Activated CD4-positive, CD25-positive, alpha-beta regulatory T cell treated with anti-CD3 and anti-CD28 coated beads, Interleukin-2, amount 50 U/mL, for 24 hours (primary cell): Measurements from ENCODE around the gene NDUFS4.
"Not testable (repeated sequence)": the region's sequence is repeated elsewhere in the genome, so short reads cannot be mapped to it uniquely, and the experiment has no call there.

Source experiments
- ATAC-seq, 2 donors: fragments of 150-1000 bp; cut with Tn5 transposase; one replicate each; pipeline ENCODE4 v1.10.0; 2021; ENCODE audit warnings: mild to moderate bottlenecking in 1 of 2, moderate library complexity in 1 of 2

The NDUFS4 gene

DNA sequence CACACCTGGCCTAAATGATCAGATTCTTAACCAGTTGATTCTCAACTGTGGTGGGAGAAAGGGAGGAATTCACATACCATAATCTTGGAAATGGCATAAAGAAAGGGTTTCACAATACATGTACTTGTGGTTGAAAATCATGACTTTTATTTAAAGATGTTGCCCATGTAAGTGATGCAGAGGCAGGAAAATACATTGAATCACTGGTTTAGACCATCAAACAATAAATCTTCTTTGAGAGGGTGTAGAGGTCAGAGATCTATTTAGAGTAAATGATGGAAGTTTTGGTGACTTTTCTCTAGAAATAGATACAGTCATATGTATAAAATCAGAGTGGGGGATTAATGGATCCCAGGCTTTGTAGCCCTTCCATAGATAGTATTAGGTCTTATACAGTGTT is 15.4 kb downstream of the NDUFS4 start:
- ATAC-seq: no peak

GRCh38 chr5:53576674-53577073 is 16.2 kb downstream of the NDUFS4 start:
- no peak for ATAC-seq

DNA sequence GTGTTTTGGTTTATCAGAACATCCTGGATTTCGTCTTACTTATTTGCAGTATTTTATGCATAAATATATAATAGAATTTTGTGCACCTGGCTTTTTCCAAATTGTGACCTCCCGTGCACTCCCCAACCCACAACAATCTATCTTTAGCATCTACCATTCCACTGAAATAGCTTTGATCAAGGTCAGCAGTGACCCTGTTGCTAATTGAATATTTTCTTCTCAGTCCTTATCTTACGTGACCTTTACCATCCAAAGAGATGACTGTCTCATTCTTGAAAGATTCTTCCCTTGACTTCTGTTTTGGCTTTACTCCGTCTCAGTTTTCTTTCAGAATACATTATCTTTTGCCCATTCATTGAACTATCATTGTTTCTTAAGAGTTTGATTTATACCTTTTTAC is 18.4 kb downstream of the NDUFS4 start:
- no peak for ATAC-seq

DNA sequence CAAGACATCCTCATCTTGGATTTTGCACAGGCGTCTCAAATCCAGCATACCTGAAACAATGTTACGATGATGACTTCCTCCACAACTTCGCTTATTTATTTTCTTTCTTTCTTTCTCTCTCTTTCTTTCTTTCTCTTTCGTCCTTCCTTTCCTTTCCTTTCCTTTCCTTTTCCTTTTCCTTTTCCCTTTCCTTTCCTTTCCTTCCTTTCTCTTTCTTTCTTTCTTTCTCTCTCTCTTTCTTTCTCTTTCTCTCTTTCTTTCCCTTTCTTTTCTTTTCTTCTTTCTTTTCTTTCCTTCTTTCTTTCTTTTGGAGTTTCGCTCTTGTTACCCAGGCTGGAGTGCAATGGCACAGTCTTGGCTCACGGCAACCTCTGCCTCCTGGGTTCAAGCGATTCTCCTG is 20.1 kb downstream of the NDUFS4 start:
- no peak for ATAC-seq

DNA sequence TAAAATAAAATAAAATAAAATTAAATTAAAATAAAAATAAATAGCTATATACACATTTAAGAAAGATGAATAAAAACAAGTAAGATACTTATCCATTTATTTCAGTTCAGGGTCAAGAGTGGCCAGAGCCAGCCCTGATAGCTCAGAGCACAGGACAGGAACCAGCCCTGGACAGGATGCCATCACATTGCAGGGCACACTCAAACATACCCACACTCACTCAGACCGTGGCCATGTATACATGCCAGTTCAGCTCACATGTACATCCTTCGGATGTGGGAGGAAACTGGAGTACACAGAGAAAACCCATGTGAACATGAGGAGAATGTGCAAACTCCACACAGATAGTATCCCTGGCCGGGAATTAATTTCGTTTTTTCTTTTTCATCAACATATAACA is 21.8 kb downstream of the NDUFS4 start:
- no peak for ATAC-seq

GRCh38 chr5:53590759-53591158 is 30.3 kb downstream of the NDUFS4 start:
- ATAC-seq: no peak

- ATAC-seq: no peak
Measured at GRCh38 chr5:53594419-53594818, 34.0 kb downstream of the NDUFS4 start.

DNA sequence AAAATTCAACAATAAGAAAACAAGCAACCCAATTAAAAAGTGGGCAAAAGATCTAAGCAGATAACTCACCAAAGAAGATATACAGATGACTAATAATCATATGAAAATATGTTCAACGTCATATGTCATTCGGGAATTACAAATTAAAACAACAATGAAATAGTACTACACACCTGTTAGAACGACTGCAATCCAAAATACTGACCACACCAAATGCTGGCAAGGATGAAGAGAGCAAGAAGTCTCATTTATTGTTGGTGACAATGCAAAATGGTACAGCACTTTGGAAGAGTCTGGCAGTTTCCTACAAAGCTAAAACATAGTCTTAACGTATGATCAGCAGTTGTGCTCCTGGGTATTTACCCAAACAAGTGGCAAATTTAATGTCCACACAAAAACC is 37.5 kb downstream of the NDUFS4 start:
- no peak for ATAC-seq

GRCh38 chr5:53601570-53601969 is 41.1 kb downstream of the NDUFS4 start:
- no peak for ATAC-seq

GRCh38 chr5:53603009-53603687 is 42.7 kb downstream of the NDUFS4 start:
- no peak for ATAC-seq

GRCh38 chr5:53604309-53604708 is 43.9 kb downstream of the NDUFS4 start:
- ATAC-seq: no peak

DNA sequence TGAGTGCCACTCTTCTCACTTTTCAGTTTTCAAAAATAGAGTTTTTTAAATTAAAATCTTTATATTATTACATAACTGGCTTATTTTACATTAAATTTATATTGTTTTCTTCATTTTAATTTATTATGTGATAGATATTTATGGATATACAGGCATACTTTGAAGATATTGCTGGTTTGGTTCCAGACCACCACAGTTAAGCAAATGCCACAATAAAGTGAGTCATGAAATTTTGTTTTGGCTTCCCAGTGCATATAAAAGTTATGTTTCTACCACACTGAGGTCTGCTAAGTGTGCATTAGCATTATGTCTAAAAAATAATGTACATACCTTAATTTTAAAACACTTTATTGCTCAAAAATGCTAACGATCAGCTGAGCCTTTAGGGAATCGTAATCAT is 47.4 kb downstream of the NDUFS4 start:
- no peak for ATAC-seq

GRCh38 chr5:53608897-53609296 is 48.5 kb downstream of the NDUFS4 start:
- not testable (repeated sequence) for ATAC-seq

GRCh38 chr5:53613061-53613460 is 52.6 kb downstream of the NDUFS4 start:
- ATAC-seq: no peak

DNA sequence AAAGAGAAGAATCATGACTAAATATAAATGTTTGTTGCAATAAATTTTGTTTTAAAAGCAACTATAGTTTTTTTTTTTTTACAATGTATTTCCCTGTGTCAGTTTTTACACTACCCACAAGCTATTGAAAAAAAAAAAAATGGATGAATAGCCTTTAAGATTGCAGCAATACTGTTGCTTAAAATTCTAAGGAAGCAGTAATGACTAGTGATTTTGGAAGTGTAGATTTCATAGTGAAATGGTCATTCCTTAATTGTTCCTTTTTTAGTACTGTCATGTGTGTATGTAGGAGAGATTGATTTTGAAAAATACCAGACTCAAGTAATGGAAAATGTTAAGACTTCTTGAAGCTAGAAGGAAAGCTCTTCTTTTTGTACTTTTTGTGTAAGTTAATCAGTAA is 53.1 kb downstream of the NDUFS4 start:
- no peak for ATAC-seq

DNA sequence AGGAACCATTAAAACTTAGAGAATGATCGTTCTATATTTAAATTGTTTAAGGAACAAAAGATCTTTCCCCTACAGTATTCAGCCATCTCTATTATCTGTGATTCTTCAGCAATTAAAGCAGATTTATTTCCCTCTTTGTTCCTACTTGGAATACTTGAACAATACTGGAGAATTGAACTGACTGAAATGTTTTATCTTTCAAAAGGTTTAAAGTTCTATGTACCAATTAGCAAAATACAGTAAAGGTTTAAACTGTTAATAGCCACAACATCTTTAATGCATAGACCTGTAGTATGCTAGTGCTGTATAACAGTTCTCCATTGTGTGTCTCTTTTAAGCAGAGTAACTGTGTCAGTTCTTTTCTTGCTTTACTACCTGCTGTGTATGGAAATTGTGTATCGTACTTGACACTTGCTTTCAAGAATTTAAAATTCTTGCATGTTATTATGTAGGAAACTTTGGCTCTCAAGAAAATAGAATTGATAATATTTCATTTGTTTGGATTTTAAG is 54.0 kb downstream of the NDUFS4 start:
- no peak for ATAC-seq

- ATAC-seq: no peak
Measured at GRCh38 chr5:53616939-53617549, 56.6 kb downstream of the NDUFS4 start.

DNA sequence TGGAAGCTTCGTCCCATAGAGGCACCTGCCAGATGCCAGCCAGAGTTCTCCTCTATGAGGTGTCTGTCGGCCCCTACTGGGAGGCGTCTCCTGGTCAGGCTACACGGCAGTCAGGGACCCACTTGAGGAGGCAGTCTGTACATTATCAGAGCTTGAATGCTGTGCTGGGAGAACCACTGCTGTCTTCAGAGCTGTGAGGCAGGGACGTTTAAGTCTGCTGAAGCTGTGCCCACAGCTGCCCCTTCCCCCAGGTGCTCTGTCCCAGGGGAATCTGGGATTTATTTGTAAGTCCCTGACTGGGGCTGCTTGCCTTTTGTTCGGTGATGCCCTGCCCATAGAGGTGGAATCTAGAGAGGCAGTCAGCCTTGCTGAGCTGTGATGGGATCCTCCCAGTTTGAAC is 70.8 kb downstream of the NDUFS4 start:
- no peak for ATAC-seq

DNA sequence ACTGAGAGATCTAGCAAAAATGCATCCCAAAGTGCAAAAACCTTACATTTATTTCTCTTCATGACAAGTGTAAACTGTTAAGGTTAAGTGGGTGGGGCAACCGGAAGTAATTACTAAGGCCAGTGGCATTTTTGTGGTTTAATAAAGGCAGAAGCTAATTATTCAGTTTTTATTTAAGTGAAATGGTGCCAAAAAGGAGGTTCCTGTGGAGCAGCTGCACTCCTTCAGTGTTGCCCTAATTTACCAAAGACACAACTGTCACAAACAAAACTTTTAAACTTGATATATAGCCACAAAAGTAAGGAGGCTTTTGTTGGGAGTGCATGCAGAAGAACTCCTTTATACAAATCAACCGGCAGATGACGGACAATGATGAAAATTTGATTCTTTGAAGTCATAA is 81.6 kb downstream of the NDUFS4 start:
- ATAC-seq: no peak

- ATAC-seq: no peak
Measured at GRCh38 chr5:53643445-53643844, 83.0 kb downstream of the NDUFS4 start.

DNA sequence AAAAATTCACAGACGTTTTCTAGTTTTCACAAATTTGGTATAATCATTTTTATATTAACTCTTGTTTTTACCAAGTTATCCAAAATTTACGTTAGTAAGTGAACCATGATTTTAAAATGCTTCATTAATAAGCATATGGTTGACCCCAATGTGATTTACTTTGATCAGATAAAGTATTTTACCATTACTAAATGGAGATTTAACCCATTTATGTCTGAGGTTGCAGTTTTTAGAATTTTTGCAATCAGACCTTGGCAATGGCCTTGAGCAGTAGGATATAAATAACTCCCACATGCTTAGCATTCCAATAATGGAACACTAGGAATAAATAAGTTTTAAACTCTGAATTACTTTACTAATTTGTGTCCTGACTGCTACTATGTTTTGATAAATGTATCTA is 84.6 kb downstream of the NDUFS4 start:
- ATAC-seq: no peak

DNA sequence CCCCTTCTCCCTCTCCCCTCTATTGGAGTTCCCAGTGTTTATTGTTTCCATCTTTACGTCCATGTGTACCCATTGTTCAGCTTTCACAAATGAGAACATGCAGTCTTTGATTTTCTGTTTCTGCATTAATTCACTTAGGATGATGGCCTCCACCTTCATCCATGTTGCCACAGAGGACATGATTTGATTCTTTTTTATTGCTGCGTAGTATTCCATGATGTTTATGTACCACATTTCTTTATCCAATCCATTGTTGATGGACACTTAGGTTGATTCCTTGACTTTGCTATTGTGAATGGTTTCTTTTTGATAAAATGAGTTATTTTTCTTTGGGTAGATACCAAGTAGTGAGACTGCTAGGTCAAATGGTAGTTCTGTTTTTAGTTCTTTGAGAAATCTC is 88.9 kb downstream of the NDUFS4 start:
- ATAC-seq: no peak

GRCh38 chr5:53660573-53660972 is 100.1 kb downstream of the NDUFS4 start:
- ATAC-seq: not testable (repeated sequence)

GRCh38 chr5:53665313-53665712 is 104.9 kb downstream of the NDUFS4 start:
- not testable (repeated sequence) for ATAC-seq

GRCh38 chr5:53667621-53668020 is 107.2 kb downstream of the NDUFS4 start:
- no peak for ATAC-seq
